Stimulated activated CD4-positive, alpha-beta T cell treated with anti-CD3 and anti-CD28 coated beads, Interleukin-4, amount 100 ng/mL, for 24 hours (primary cell): ENCODE data around the gene SST.

Experiments
- DNase-seq: peaks from one replicate; pipeline ENCODE4 v3.0.0-alpha.2; 2020

SST gene

DNA sequence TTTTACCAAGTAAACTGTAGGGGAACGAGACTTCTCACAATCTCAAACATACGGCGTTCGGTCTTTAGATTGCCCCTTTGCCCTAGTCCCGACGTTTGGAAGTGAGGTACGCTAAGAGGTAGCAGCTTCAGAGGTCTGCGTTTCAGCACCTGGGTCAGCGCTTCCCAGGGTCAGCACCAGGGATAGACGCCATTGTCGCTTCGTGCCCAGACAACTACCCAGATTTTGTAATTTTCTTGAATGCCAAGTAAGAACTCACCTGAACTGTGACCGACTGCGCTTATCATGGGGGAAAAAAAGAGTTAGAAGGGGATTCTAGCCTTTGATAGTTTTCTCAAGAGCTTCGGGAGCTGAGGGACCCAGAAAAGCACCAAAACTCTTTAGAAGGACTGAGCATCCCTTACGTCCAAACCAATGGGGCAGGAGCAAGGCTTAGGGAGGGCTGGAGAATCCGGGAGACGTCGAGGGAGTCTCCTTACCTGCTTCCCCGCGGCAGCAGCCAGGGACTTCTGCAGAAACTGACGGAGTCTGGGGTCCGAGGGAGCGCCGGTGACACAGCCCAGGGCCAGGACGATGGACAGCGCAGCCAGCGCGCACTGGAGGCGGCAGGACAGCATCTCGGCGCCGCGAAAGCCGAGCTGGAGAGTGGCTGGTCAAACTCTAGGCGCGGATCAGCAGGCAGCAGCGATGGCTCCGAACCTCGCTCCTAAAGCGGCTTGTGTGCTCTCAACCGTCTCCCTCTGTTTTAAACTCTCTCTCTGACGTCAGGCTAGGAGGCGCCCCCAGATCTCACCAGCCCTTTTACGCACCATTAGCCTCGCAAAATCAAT lies at the start of gene SST:
SST (minus strand) TSS at position 720 of the 830 bp plus-strand sequence; CDS start at position 617, 103 bp downstream.
- DNase-seq, result peak; percentile 14

- no peak for DNase-seq
Observed at GRCh38 chr3:187719628-187720336, 49.6 kb upstream of the SST start.

DNA sequence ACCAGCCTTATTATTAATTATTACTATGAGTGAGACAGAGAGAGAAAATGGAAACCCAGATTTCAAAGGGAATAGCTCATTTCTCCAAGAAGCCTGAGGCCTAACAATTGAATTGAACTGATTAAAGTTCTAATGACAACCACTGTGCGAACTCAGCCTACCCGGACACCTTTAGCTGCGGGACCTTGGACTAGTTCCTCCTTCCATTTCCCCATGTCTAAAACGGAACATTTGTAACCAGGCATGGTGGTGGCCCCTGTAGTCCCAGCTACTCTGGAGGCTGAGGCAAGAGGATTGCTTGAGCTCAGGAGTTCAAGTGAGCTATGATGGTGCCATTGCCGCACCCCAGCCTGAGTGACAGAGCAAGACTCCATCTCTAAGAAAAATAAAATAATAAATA lies 48.6 kb upstream of the SST start:
- no peak for DNase-seq

DNA sequence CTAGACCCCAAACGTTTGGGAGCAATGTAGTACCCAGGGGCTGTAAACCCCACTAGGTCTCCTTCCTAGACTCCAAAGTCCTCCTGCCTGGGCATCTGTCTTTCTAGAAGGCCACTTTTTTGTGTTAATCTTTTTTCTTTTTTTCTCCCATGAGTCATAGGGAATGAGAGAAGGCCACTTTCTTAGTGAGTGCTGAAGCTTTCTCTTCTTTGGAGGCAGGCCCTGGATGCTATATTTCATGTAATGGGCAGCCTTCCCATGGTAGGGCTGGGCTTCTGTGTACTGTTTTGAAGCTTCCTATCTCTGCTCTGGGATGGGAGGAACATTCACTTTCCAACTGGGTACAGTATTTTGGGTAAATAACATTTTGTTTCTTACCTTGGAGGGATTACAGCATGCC lies 47.4 kb upstream of the SST start:
- DNase-seq, result no peak

GRCh38 chr3:187714404-187714979 lies 44.3 kb upstream of the SST start:
- peak; percentile 80 for DNase-seq

DNA sequence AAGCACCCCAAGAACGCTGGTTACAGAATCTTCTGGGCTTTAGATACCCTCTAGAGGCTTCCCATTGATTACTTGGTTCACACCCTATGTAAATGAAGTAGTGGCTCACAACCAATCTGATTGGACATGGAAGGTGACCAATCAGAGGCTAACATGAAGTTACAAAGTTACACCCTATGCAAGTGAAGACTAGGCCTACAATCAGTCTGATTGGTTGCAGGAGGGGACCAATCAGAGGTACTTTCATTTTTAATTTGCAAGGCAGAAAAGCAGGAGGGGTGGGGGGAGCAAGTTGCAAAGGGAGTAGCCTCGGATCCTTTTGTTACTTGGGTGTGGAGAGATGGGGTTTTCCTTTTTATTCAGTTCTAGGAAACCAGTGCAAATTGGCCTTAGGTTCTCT lies 43.3 kb upstream of the SST start:
- peak; percentile 14 for DNase-seq

- DNase-seq, result no peak
Observed at GRCh38 chr3:187709155-187709554, 39.0 kb upstream of the SST start.

- DNase-seq, result no peak
Observed at GRCh38 chr3:187708696-187709095, 38.5 kb upstream of the SST start.

- no peak for DNase-seq
Observed at GRCh38 chr3:187706971-187707370, 36.8 kb upstream of the SST start.

- DNase-seq, result no peak
Observed at GRCh38 chr3:187705164-187705563, 35.0 kb upstream of the SST start.

- no peak for DNase-seq
Observed at GRCh38 chr3:187702507-187703033, 32.4 kb upstream of the SST start, which contains the start of gene RTP2. Gene RTP2 (minus strand): TSS chr3:187702557. CDS start chr3:187702128, 429 bp downstream.

DNA sequence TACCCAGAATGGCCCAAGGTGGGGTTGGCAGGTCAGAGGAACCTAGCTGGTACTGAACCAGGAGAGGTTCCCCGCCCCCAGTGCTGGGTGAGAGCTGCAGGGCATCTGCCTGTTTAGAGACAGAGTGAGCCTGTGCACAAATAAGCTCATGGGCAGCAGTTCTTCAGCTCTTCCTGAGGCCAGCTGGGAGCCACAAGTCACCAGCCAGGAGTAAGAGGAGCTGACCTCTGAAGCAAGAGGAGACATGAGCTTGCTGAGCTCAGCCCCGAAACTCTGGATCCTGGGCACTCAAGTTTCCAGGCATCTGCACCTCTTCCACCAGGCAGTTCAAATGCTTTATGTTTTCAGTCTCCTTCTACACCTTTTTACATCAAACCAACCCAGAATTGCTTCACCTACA lies 30.1 kb upstream of the SST start:
- DNase-seq, result no peak

GRCh38 chr3:187698499-187699399 lies 28.6 kb upstream of the SST start:
- no peak for DNase-seq

- DNase-seq, result no peak
Observed at GRCh38 chr3:187696021-187696420, 25.8 kb upstream of the SST start.

DNA sequence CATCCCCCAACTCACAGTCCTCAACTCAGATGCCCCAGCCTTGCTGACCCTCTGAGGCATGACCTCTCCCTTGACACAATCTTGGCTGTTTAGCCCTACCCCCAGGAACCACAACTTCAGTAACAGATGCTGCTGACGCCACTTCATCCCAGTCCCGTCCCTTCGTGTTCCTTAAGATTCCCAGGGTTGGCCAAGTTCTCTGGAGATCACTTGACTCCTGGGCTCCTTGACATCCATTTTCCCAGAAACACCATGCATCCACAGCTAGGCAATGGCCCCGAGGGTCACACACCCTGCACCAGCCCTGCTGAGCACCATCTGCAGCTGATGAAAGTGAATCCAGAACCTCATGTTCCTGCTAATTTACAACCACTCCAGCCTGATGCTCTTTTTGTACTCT lies 25.3 kb upstream of the SST start:
- no peak for DNase-seq

- no peak for DNase-seq
Observed at GRCh38 chr3:187694801-187695200, 24.6 kb upstream of the SST start.

- DNase-seq, result no peak
Observed at GRCh38 chr3:187693431-187693830, 23.2 kb upstream of the SST start.

DNA sequence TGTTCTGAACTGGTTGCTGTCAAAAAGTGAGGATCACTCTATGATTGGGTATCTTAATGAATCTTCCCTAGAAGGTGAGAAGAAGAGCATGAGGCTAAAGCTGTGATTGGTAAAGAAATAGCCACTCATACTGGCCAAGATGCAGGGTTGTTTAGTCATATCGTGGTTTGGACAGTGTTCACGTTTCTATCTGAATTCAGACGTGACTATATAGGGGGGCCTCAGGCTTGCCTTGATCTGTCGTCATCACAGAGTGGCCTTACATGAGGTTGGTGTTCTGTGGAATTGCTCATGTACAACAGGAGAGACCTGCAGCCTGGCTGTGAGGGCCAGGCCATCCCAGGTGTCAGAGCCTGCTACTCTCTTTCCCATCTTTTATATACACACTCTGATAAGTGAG lies 19.8 kb upstream of the SST start:
- DNase-seq, result no peak

GRCh38 chr3:187686621-187687273 lies 16.6 kb upstream of the SST start:
- DNase-seq, result no peak

GRCh38 chr3:187685948-187686347 lies 15.8 kb upstream of the SST start:
- DNase-seq, result no peak

GRCh38 chr3:187684880-187685279 lies 14.7 kb upstream of the SST start:
- peak; percentile 10 for DNase-seq

- DNase-seq, result no peak
Observed at GRCh38 chr3:187684444-187684843, 14.2 kb upstream of the SST start.
